Stomach smooth muscle (tissue), 2 donors: ENCODE measurements around the gene HECTD1.
"Not testable (repeated sequence)": the region's sequence is repeated elsewhere in the genome, so short reads cannot be mapped to it uniquely, and the experiment has no call there.

Experiments used
- H3K27ac ChIP-seq: one replicate; pipeline ENCODE4 v1.7.0; 2013; ENCODE audit warnings: mild to moderate bottlenecking, low read length, inconsistent platforms
- H3K27me3 ChIP-seq, 2 donors: one replicate each; pipeline ENCODE4 v1.7.0; 2013; ENCODE audit warnings: low read length in 2 of 2; ENCODE audit not compliant: insufficient read depth in 2 of 2, control insufficient read depth in 1 of 2
- H3K36me3 ChIP-seq, 2 donors: one replicate each; pipeline ENCODE4 v1.7.0; 2013; ENCODE audit warnings: low read length in 2 of 2; ENCODE audit not compliant: control insufficient read depth in 2 of 2, insufficient read depth in 2 of 2
- H3K4me1 ChIP-seq: one replicate; pipeline ENCODE4 v1.7.0; 2013; ENCODE audit warnings: low read length; ENCODE audit not compliant: control insufficient read depth, insufficient read depth
- H3K4me3 ChIP-seq, 2 donors: one replicate each; pipeline ENCODE4 v1.7.0; 2013; ENCODE audit warnings: low read length in 2 of 2
- H3K9ac ChIP-seq, 2 donors: one replicate each; pipeline ENCODE4 v1.7.0; 2013; ENCODE audit warnings: low read length in 2 of 2, mild to moderate bottlenecking in 1 of 2
- H3K9me3 ChIP-seq, 2 donors: one replicate each; pipeline ENCODE4 v1.7.0; 2013; ENCODE audit warnings: low read length in 2 of 2; ENCODE audit not compliant: control insufficient read depth in 2 of 2
- donor health status: healthy.
- donor health status: Pancreatic carcinoma.

Gene HECTD1

GRCh38 chr14:31205681-31206535, 1.7 kb downstream of the HECTD1 start:
- Histone ChIP-seq H3K27me3 (no peaks in the 10 kb centered on the region), H3K4me1 (peaks cover 15% of the 10 kb centered on the region), H3K27ac (peak overlapping the region; percentile 96), H3K4me3 (peak overlapping the region; percentile 72 to 87), H3K9ac (peak overlapping the region; percentile 94 to 98), H3K9me3 (no peaks in the 10 kb centered on the region), H3K36me3 (peaks cover 3 to 6% of the 10 kb centered on the region in 2 donors)

GRCh38 chr14:31204593-31205534, 2.7 kb downstream of the HECTD1 start:
- no peaks in the 10 kb centered on the region for H3K27me3 ChIP-seq
- no peaks in the 10 kb centered on the region for H3K9me3 ChIP-seq
- peaks cover 3 to 6% of the 10 kb centered on the region in 2 donors for H3K36me3 ChIP-seq
- H3K27ac ChIP-seq: no peak overlapping the region
- peak overlapping the region in 1 of 2 donors; percentile 98 for H3K9ac ChIP-seq
- H3K4me1 ChIP-seq: peaks cover 15% of the 10 kb centered on the region
- peak overlapping the region in 1 of 2 donors; percentile 72 for H3K4me3 ChIP-seq

GRCh38 chr14:31203899-31204592, 3.5 kb downstream of the HECTD1 start:
- H3K36me3 ChIP-seq, H3K9me3 ChIP-seq, H3K9ac ChIP-seq, H3K27ac ChIP-seq, H3K4me3 ChIP-seq, H3K27me3 ChIP-seq: not testable (repeated sequence)
- peaks cover 15% of the 10 kb centered on the region for H3K4me1 ChIP-seq

GRCh38 chr14:31203414-31203742, 4.2 kb downstream of the HECTD1 start:
- Histone ChIP-seq H3K27me3 (no peaks in the 10 kb centered on the region), H3K4me3 (no peak overlapping the region), H3K9me3 (no peaks in the 10 kb centered on the region), H3K36me3 (peaks cover 3 to 6% of the 10 kb centered on the region in 2 donors), H3K4me1 (peaks cover 8% of the 10 kb centered on the region), H3K27ac (no peak overlapping the region), H3K9ac (no peak overlapping the region)

- Histone ChIP-seq H3K27ac (no peak overlapping the region), H3K36me3 (peaks cover 3 to 6% of the 10 kb centered on the region in 2 donors), H3K9me3 (no peaks in the 10 kb centered on the region), H3K27me3 (no peaks in the 10 kb centered on the region), H3K4me3 (no peak overlapping the region), H3K4me1 (peaks cover 4% of the 10 kb centered on the region), H3K9ac (no peak overlapping the region)
These were observed 6.5 kb downstream of the HECTD1 start for GRCh38 chr14:31201111-31201510.

GRCh38 chr14:31200702-31200990, 6.9 kb downstream of the HECTD1 start:
- Histone ChIP-seq H3K4me1 (peaks cover 4% of the 10 kb centered on the region), H3K27me3 (no peaks in the 10 kb centered on the region), H3K36me3 (peaks cover 3 to 6% of the 10 kb centered on the region in 2 donors), H3K4me3 (no peak overlapping the region), H3K9me3 (no peaks in the 10 kb centered on the region), H3K9ac (no peak overlapping the region), H3K27ac (no peak overlapping the region)

GRCh38 chr14:31197671-31198070, 9.9 kb downstream of the HECTD1 start:
- H3K4me1 ChIP-seq: peaks cover under 1% of the 10 kb centered on the region
- H3K36me3 ChIP-seq: peaks cover 0 to 3% of the 10 kb centered on the region in 2 donors
- H3K27me3 ChIP-seq: no peaks in the 10 kb centered on the region
- no peak overlapping the region for H3K9ac ChIP-seq
- H3K27ac ChIP-seq: no peak overlapping the region
- no peak overlapping the region for H3K4me3 ChIP-seq
- H3K9me3 ChIP-seq: no peaks in the 10 kb centered on the region

- H3K9me3 ChIP-seq: no peaks in the 10 kb centered on the region
- no peak overlapping the region for H3K27ac ChIP-seq
- no peaks in the 10 kb centered on the region for H3K27me3 ChIP-seq
- H3K4me3 ChIP-seq: no peak overlapping the region
- H3K4me1 ChIP-seq: no peaks in the 10 kb centered on the region
- no peaks in the 10 kb centered on the region for H3K36me3 ChIP-seq
- H3K9ac ChIP-seq: no peak overlapping the region
These were observed 10.6 kb downstream of the HECTD1 start for GRCh38 chr14:31196839-31197492.

GRCh38 chr14:31194661-31195060, 12.9 kb downstream of the HECTD1 start:
- Histone ChIP-seq H3K9me3 (no peaks in the 10 kb centered on the region), H3K4me3 (no peak overlapping the region), H3K27me3 (no peaks in the 10 kb centered on the region), H3K36me3 (no peaks in the 10 kb centered on the region), H3K9ac (no peak overlapping the region), H3K4me1 (peaks cover 4% of the 10 kb centered on the region), H3K27ac (no peak overlapping the region)

GRCh38 chr14:31194095-31194494, 13.5 kb downstream of the HECTD1 start:
- H3K27me3 ChIP-seq: no peaks in the 10 kb centered on the region
- no peak overlapping the region for H3K4me3 ChIP-seq
- no peak overlapping the region for H3K9ac ChIP-seq
- H3K9me3 ChIP-seq: no peaks in the 10 kb centered on the region
- no peaks in the 10 kb centered on the region for H3K36me3 ChIP-seq
- H3K27ac ChIP-seq: no peak overlapping the region
- H3K4me1 ChIP-seq: peaks cover 4% of the 10 kb centered on the region
